Neural crest cell (in vitro differentiated cells): ENCODE data around the gene NEK10. TPM values are rescaled to one million over a fixed set of nuclear protein-coding genes. Genes with fewer than 3 reads are reported as not detected.

Source experiments
- DNase-seq: peaks from one replicate; pipeline ENCODE4 v3.0.0; 2021; ENCODE audit warnings: low read depth, mixed read lengths, low spot score
- H3K27ac Mint-ChIP-seq: one replicate; pipeline ENCODE4 v1.8.0; 2021; ENCODE audit warnings: mild to moderate bottlenecking, mixed read lengths; ENCODE audit not compliant: unreplicated experiment
- H3K27me3 Mint-ChIP-seq: 2 replicates; pipeline ENCODE4 v1.8.0; 2021; ENCODE audit warnings: low read depth, mild to moderate bottlenecking, mixed read lengths
- H3K36me3 Mint-ChIP-seq: 2 replicates; pipeline ENCODE4 v1.8.0; 2021; ENCODE audit warnings: low read depth, mild to moderate bottlenecking, mixed read lengths
- H3K4me1 Mint-ChIP-seq: 2 replicates; pipeline ENCODE4 v1.8.0; 2021; ENCODE audit warnings: mixed read lengths
- H3K4me3 Mint-ChIP-seq: one replicate; pipeline ENCODE4 v1.8.0; 2021; ENCODE audit warnings: mild to moderate bottlenecking, mixed read lengths
- H3K9me3 Mint-ChIP-seq: 2 replicates; pipeline ENCODE4 v1.8.0; 2021; ENCODE audit warnings: mixed read lengths
- total RNA-seq: library from RNA; stranded (reverse); gene quantifications from 2 replicates; pipeline ENCODE4 v1.2.1, GENCODE V29; 2021
- TF ChIP-seq, protein P1 (sequence below): fragments of 200-600 bp; sonication (generic); conservative IDR thresholded peaks from 2 replicates; pipeline ENCODE4 v1.5.0; 2021; ENCODE audit warnings: antibody characterized with exemption, mild to moderate bottlenecking

Gene NEK10
- total RNA-seq, 1 donor from 2014 or later: 2.7 TPM

DNA sequence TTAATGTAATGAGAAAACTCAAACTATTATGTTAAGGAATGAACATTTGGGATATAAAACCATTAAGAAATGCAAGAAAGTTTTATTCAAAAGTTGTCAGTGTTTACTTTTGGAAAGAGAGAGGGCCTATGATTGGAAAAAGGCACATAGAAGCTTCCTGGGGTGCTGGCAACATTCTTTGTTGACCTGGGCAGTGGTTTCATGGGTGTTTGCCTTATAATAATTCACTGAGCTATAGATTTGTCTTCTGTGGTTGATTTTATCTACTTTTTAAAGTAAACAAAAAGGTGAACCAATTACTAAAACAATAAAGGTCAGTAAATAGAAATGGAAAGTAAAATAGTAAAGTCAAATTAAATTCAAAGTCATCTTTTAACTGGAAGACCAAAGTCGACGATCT is 308.8 kb downstream of the NEK10 start:
- no peaks in the 10 kb centered on the region for H3K4me1 Mint-ChIP-seq
- TF ChIP-seq, protein P1, sequence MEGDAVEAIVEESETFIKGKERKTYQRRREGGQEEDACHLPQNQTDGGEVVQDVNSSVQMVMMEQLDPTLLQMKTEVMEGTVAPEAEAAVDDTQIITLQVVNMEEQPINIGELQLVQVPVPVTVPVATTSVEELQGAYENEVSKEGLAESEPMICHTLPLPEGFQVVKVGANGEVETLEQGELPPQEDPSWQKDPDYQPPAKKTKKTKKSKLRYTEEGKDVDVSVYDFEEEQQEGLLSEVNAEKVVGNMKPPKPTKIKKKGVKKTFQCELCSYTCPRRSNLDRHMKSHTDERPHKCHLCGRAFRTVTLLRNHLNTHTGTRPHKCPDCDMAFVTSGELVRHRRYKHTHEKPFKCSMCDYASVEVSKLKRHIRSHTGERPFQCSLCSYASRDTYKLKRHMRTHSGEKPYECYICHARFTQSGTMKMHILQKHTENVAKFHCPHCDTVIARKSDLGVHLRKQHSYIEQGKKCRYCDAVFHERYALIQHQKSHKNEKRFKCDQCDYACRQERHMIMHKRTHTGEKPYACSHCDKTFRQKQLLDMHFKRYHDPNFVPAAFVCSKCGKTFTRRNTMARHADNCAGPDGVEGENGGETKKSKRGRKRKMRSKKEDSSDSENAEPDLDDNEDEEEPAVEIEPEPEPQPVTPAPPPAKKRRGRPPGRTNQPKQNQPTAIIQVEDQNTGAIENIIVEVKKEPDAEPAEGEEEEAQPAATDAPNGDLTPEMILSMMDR: no peak
- H3K27ac Mint-ChIP-seq: no peak overlapping the region
- H3K9me3 Mint-ChIP-seq: peaks cover 9% of the 10 kb centered on the region
- no peak for DNase-seq
- no peaks in the 10 kb centered on the region for H3K36me3 Mint-ChIP-seq
- no peaks in the 10 kb centered on the region for H3K27me3 Mint-ChIP-seq
- H3K4me3 Mint-ChIP-seq: no peak overlapping the region

Other genes starting within 250 kb of the NEK10 start
- 63.9 and 69.0 TPM in 2 replicates for gene SLC4A7, start 115.0 kb upstream of the NEK10 start, total RNA-seq